DND-41 (cell line): ENCODE results near the gene CHRNA9.

ENCODE experiments used
- CTCF ChIP-seq: IDR thresholded peaks from 2 replicates; pipeline ENCODE4 v1.5.1; 2012; ENCODE audit warnings: borderline replicate concordance, low read length, moderate library complexity, mild to moderate bottlenecking; ENCODE audit not compliant: poor library complexity, severe bottlenecking; ENCODE audit errors: extremely low read depth
- EZH2 ChIP-seq: IDR thresholded peaks from 3 replicates; pipeline ENCODE4 v1.6.1; 2012; ENCODE audit warnings: borderline replicate concordance, low read depth, mild to moderate bottlenecking, moderate library complexity, low read length, inconsistent platforms; ENCODE audit not compliant: severe bottlenecking

DNA sequence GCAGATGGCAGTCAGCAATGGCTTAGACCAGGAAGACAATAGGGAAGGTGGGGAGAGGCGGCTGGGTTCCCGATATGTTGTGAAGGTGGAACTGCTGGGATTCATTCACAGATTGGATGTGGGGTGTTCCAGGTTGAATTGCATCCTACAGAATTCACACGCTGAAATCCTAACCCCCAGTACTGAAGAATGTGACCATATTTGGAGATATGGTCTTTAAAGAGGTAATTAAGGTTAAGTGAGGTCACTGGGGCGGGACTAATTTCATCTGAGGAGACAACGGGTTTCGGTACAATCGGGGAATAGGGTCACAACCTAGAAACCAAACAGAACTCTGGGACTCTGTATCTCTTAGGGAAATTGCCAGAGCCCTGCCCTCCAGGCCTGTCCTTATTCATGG, 5.3 kb upstream of the CHRNA9 start:
- TF ChIP-seq EZH2 (no peak), CTCF (no peak)
